SU-DHL-6 (cell line): ENCODE results near the gene IRF2BPL.

Source experiments
- H2AFZ ChIP-seq: fragments of 200-600 bp; sonication (generic); 2 replicates; pipeline ENCODE4 v1.6.1; 2014; ENCODE audit warnings: low read depth, mild to moderate bottlenecking, moderate library complexity, mixed read lengths, antibody characterized with exemption, low read length; ENCODE audit not compliant: severe bottlenecking
- H3F3A ChIP-seq: fragments of 200-600 bp; shearing (Covaris generic); 2 replicates; pipeline ENCODE4 v1.6.0; 2016; ENCODE audit warnings: antibody characterized with exemption, mild to moderate bottlenecking; ENCODE audit not compliant: insufficient read depth
- H3K27ac ChIP-seq: fragments of 200-600 bp; sonication (generic); 2 replicates; pipeline ENCODE4 v1.5.1; 2016; ENCODE audit warnings: low read depth, mild to moderate bottlenecking, low read length, moderate library complexity, mixed read lengths
- H3K27me3 ChIP-seq: fragments of 200-600 bp; sonication (generic), shearing (Covaris generic); 2 replicates; pipeline ENCODE4 v1.6.0; 2014; ENCODE audit warnings: mild to moderate bottlenecking, low read length
- H3K36me3 ChIP-seq: fragments of 200-600 bp; sonication (generic); 2 replicates; pipeline ENCODE4 v1.6.1; 2014; ENCODE audit warnings: mild to moderate bottlenecking, low read length, mixed read lengths
- H3K4me2 ChIP-seq: fragments of 300-600, 200-600 bp; shearing (Covaris generic), sonication (generic); 2 replicates; pipeline ENCODE4 v1.6.0; 2014; ENCODE audit warnings: low read length, low read depth, mild to moderate bottlenecking; ENCODE audit not compliant: poor library complexity, severe bottlenecking
- H3K4me3 ChIP-seq: fragments of 200-600 bp; sonication (generic); 2 replicates; pipeline ENCODE4 v1.5.1; 2014; ENCODE audit warnings: antibody characterized with exemption, low read length, mild to moderate bottlenecking, mixed read lengths; ENCODE audit not compliant: insufficient read depth, poor library complexity, severe bottlenecking
- H3K79me2 ChIP-seq: fragments of 200-600 bp; sonication (generic); 2 replicates; pipeline ENCODE4 v1.6.1; 2014; ENCODE audit warnings: mild to moderate bottlenecking, low read length, moderate library complexity; ENCODE audit not compliant: insufficient read depth
- H3K9ac ChIP-seq: fragments of 200-600 bp; sonication (generic); 2 replicates; pipeline ENCODE4 v1.7.0; 2014; ENCODE audit warnings: mild to moderate bottlenecking, low read length
- H3K9me2 ChIP-seq: fragments of 200-600 bp; sonication (generic); replicated peaks from 2 replicates; pipeline ENCODE4 v1.6.1; 2014; ENCODE audit warnings: low read length; ENCODE audit not compliant: insufficient read depth
- H3K9me3 ChIP-seq: fragments of 200-600 bp; sonication (generic); 2 replicates; pipeline ENCODE4 v1.6.1; 2014; ENCODE audit warnings: low read length, mixed read lengths; ENCODE audit not compliant: insufficient read depth
- H4K20me1 ChIP-seq: fragments of 200-600 bp; sonication (generic); 2 replicates; pipeline ENCODE4 v1.6.1; 2014; ENCODE audit warnings: low read depth, mild to moderate bottlenecking, antibody characterized with exemption, low read length, moderate library complexity, mixed read lengths
- EZH2phosphoT487 ChIP-seq: fragments of 200-600 bp; sonication (generic), shearing (Covaris generic); conservative IDR thresholded peaks from 2 replicates; pipeline ENCODE4 v1.6.1; 2018; ENCODE audit warnings: mild to moderate bottlenecking, antibody characterized with exemption, low read length, moderate library complexity, mixed read lengths
- TF ChIP-seq, protein P1 (sequence below): fragments of 200-600 bp; sonication (generic); IDR thresholded peaks from one replicate; pipeline ENCODE4 v1.5.1; 2017; ENCODE audit warnings: antibody characterized with exemption, mild to moderate bottlenecking, low read length, moderate library complexity; ENCODE audit not compliant: insufficient read depth, poor library complexity, severe bottlenecking

Gene IRF2BPL

DNA sequence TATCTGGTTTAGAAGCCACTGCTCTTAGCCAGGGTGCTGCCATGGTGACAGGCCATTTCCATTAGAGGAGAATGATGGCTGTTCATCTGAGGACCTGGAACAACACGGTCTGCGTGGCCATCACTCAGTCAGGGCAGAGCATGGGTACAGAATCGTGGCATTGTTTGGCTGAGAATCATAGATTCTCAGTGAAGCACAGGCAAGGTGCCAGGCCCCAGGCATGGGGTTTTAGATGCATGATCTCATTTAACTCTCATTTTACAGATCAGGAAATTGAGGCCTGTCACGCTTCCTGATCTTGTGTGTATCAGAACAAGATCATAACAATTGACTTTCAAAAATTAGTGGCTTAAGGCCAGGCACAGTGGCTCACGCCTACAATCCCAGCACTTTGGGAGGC, 26.8 kb upstream of the IRF2BPL start:
- Histone ChIP-seq H3K79me2 (no peaks in the 10 kb centered on the region), H3K9me3 (no peaks in the 10 kb centered on the region), H3K27ac (no peak overlapping the region), H3K27me3 (no peaks in the 10 kb centered on the region), H3K9me2 (no peaks in the 10 kb centered on the region), H3F3A (no peaks in the 10 kb centered on the region), H2AFZ (no peak overlapping the region), H4K20me1 (no peaks in the 10 kb centered on the region), H3K4me2 (no peak overlapping the region), H3K9ac (no peak overlapping the region), H3K36me3 (no peaks in the 10 kb centered on the region), H3K4me3 (no peak overlapping the region)
- TF ChIP-seq, protein P1, sequence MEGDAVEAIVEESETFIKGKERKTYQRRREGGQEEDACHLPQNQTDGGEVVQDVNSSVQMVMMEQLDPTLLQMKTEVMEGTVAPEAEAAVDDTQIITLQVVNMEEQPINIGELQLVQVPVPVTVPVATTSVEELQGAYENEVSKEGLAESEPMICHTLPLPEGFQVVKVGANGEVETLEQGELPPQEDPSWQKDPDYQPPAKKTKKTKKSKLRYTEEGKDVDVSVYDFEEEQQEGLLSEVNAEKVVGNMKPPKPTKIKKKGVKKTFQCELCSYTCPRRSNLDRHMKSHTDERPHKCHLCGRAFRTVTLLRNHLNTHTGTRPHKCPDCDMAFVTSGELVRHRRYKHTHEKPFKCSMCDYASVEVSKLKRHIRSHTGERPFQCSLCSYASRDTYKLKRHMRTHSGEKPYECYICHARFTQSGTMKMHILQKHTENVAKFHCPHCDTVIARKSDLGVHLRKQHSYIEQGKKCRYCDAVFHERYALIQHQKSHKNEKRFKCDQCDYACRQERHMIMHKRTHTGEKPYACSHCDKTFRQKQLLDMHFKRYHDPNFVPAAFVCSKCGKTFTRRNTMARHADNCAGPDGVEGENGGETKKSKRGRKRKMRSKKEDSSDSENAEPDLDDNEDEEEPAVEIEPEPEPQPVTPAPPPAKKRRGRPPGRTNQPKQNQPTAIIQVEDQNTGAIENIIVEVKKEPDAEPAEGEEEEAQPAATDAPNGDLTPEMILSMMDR, result no peak
- no peak for TF ChIP-seq EZH2phosphoT487

DNA sequence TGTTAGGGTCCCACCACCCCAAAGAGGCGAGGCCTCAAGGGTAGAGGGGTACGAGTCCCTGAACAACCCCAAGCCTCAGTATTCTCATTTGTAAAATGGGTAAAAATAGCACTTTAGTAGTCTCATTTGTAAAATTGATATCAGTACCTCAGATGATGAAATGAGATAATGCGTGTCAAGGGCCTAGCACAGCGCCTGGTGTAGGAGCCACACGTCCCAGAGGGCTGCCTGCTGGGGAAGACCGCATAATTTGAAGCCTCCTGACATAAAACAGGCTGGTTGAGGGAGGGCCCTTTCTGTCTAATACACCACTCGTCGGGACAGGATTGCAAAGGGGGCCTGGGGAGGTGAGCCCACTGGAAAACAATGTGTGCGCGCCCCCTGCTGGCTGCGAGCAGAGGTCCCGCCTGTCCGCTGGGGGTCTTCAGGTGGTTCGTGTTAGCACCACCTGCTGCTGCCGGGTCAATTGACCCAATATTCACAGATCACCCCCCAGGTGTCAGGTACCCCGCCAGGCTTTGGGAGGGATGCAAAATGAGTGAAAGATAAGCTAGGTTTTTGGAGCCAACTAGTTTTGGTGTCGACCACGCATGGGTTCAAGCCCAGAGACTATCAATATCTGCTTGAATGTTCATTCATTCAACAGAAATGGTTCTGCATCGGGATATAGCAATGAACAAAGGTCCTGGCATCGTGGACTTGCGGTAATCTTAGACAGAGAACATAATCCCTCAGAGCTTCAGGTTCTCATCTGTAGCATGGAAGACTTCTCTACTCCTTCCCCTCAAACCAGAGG, 24.7 kb upstream of the IRF2BPL start:
- H3K9me3 ChIP-seq, result no peaks in the 10 kb centered on the region
- no peaks in the 10 kb centered on the region for H3K79me2 ChIP-seq
- H3K27me3 ChIP-seq, result no peaks in the 10 kb centered on the region
- H3K4me2 ChIP-seq, result no peak overlapping the region
- H4K20me1 ChIP-seq, result no peaks in the 10 kb centered on the region
- H3K9ac ChIP-seq, result no peak overlapping the region
- TF ChIP-seq, protein P1, result peak; percentile 96
- no peak for TF ChIP-seq EZH2phosphoT487
- H3F3A ChIP-seq, result no peaks in the 10 kb centered on the region
- no peaks in the 10 kb centered on the region for H3K9me2 ChIP-seq
- no peak overlapping the region for H3K4me3 ChIP-seq
- no peak overlapping the region for H3K27ac ChIP-seq
- H3K36me3 ChIP-seq, result no peaks in the 10 kb centered on the region
- H2AFZ ChIP-seq, result no peak overlapping the region

DNA sequence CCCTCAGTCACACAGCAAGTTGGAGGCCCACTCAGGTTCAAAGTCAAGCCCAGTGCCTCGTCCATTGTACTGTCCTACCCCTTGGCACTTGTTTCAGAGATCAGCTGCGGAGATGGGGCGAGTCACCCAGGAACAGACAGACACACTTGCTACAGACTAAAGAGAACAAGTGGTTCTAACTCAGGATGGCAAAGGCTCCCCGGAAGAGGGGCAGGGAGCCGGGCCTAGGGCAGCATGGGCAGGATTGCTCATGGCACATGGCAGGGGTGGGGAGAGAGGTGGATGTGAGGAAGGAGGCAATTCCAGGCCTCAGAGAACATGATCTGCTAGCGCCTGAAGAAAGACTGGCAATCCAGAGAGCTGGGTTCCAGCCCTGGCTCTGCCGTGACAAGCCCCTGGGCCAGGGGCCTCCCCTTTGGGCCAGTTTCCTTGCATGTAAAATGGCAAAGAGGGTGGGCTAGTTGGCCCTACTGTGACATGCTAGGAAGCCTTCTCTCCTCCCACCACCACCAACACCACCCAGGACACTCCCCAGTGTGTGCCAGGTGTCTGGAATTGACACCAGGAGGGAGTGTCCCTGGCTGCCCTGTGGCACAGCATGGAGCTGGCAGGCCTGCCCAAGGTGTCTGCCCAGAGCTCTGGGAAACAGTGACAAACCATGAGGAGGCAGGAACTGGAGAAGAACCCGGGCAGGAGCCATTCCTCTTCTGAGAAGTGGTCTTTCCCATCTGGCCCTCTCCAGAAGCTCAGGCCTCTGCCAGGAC, 24.0 kb upstream of the IRF2BPL start:
- H3K4me3 ChIP-seq, result no peak overlapping the region
- H3K9me2 ChIP-seq, result no peaks in the 10 kb centered on the region
- H3F3A ChIP-seq, result no peaks in the 10 kb centered on the region
- H3K4me2 ChIP-seq, result no peak overlapping the region
- H3K9ac ChIP-seq, result no peak overlapping the region
- H2AFZ ChIP-seq, result no peak overlapping the region
- H3K36me3 ChIP-seq, result no peaks in the 10 kb centered on the region
- H3K9me3 ChIP-seq, result no peaks in the 10 kb centered on the region
- no peaks in the 10 kb centered on the region for H3K79me2 ChIP-seq
- no peak for TF ChIP-seq EZH2phosphoT487
- TF ChIP-seq, protein P1, result no peak
- no peaks in the 10 kb centered on the region for H4K20me1 ChIP-seq
- H3K27ac ChIP-seq, result no peak overlapping the region
- no peaks in the 10 kb centered on the region for H3K27me3 ChIP-seq
